DMS153 treated with DMSO at 0.1 percent for 48 hours (cell line): Measurements from ENCODE around the gene ZBTB46.
"Not testable (repeated sequence)": the region's sequence is repeated elsewhere in the genome, so short reads cannot be mapped to it uniquely, and the experiment has no call there.

Experiments used
- DNase-seq: peaks from one replicate; lab custom pipeline; 2025; ENCODE audit not compliant: unreplicated experiment; lab: John Stamatoyannopoulos, UW

Gene ZBTB46

GRCh38 chr20:63819224-63819921, 11.7 kb downstream of the ZBTB46 start:
- no peak for DNase-seq

GRCh38 chr20:63815615-63816253, 15.3 kb downstream of the ZBTB46 start:
- DNase-seq: no peak

GRCh38 chr20:63814891-63815614, 16.0 kb downstream of the ZBTB46 start:
- DNase-seq: no peak

GRCh38 chr20:63811491-63811875, 19.6 kb downstream of the ZBTB46 start:
- DNase-seq: no peak

GRCh38 chr20:63810730-63811490, 20.2 kb downstream of the ZBTB46 start:
- no peak for DNase-seq

GRCh38 chr20:63809856-63810255, 21.2 kb downstream of the ZBTB46 start:
- no peak for DNase-seq

- DNase-seq: no peak
Observed at GRCh38 chr20:63808964-63809674, 21.9 kb downstream of the ZBTB46 start.

- DNase-seq: no peak
Observed at GRCh38 chr20:63808145-63808724, 22.8 kb downstream of the ZBTB46 start.

- no peak for DNase-seq
Observed at GRCh38 chr20:63807654-63808053, 23.4 kb downstream of the ZBTB46 start.

- no peak for DNase-seq
Observed at GRCh38 chr20:63804308-63804636, 26.8 kb downstream of the ZBTB46 start.

- no peak for DNase-seq
Observed at GRCh38 chr20:63802469-63803240, 28.4 kb downstream of the ZBTB46 start.

GRCh38 chr20:63801174-63801573, 29.9 kb downstream of the ZBTB46 start:
- not testable (repeated sequence) for DNase-seq

- not testable (repeated sequence) for DNase-seq
Observed at GRCh38 chr20:63800411-63800810, 30.7 kb downstream of the ZBTB46 start.

GRCh38 chr20:63799127-63799526, 31.9 kb downstream of the ZBTB46 start:
- DNase-seq: not testable (repeated sequence)

GRCh38 chr20:63797175-63797574, 33.9 kb downstream of the ZBTB46 start:
- DNase-seq: not testable (repeated sequence)

GRCh38 chr20:63795178-63795830, 35.8 kb downstream of the ZBTB46 start:
- DNase-seq: no peak

GRCh38 chr20:63794614-63795013, 36.5 kb downstream of the ZBTB46 start:
- no peak for DNase-seq

GRCh38 chr20:63792866-63793265, 38.2 kb downstream of the ZBTB46 start:
- DNase-seq: no peak

GRCh38 chr20:63791497-63792156, 39.4 kb downstream of the ZBTB46 start:
- no peak for DNase-seq
